ENCODE results near the gene GRAMD1C.

- TF ChIP-seq CTCF (IDR thresholded peaks at IDR 0.05) = no peak
- TF ChIP-seq POLR2AphosphoS5 (IDR thresholded peaks at IDR 0.05) = no peak
- no peak for TF ChIP-seq EP300 (IDR thresholded peaks at IDR 0.05)
Observed at GRCh38 chr3:113873293-113873692, 34.7 kb downstream of the GRAMD1C start.

Data from sigmoid colon (tissue), 4 donors.